Sigmoid colon (tissue), 7 donors: Measurements from ENCODE around the gene SPON1. TPM values are rescaled to one million over a fixed set of nuclear protein-coding genes. Genes with fewer than 3 reads are reported as not detected.
A peak's percentile ranks its signal among the peaks of the same experiment; 100 is the strongest.
"Not testable (repeated sequence)": the region's sequence is repeated elsewhere in the genome, so short reads cannot be mapped to it uniquely, and the experiment has no call there.

ENCODE experiments used
- DNase-seq: peaks from one replicate; pipeline ENCODE4 v3.0.0-alpha.2; 2019
- H3K27ac ChIP-seq, 4 donors: fragments of 200-600 bp; sonication (generic); one replicate each; pipeline ENCODE4 v1.5.1; 2016 to 2019; ENCODE audit warnings: mild to moderate bottlenecking in 1 of 4
- H3K27me3 ChIP-seq, 3 donors: fragments of 200-600 bp; sonication (generic); one replicate each; pipeline ENCODE4 v1.5.1; 2019; ENCODE audit warnings: mild to moderate bottlenecking in 1 of 3
- H3K36me3 ChIP-seq, 4 donors: fragments of 200-600 bp; sonication (generic); one replicate each; pipeline ENCODE4 v1.5.1; 2016 to 2019
- H3K4me1 ChIP-seq, 4 donors: fragments of 200-600 bp; sonication (generic); one replicate each; pipeline ENCODE4 v1.5.1; 2017 to 2019
- H3K4me3 ChIP-seq, 4 donors: fragments of 200-600 bp; sonication (generic); one replicate each; pipeline ENCODE4 v1.5.1; 2017 to 2019; ENCODE audit warnings: mild to moderate bottlenecking in 2 of 4, moderate library complexity in 1 of 4
- H3K9me3 ChIP-seq, 4 donors: fragments of 200-600 bp in 3 of 4; sonication (generic) in 3 of 4; one replicate each; pipeline versions ENCODE4 v1.5.1 to v1.6.1; 2013 to 2019
- CTCF ChIP-seq, 4 experiments: fragments of 450-650 bp in 3 of 4; fragments of 200-600 bp in 1 of 4; IDR thresholded peaks; one replicate each; pipeline ENCODE4 v1.5.1; 2016 to 2019; ENCODE audit warnings: antibody characterized with exemption in 4 of 4, mild to moderate bottlenecking in 3 of 4, moderate library complexity in 2 of 4
- EP300 ChIP-seq, 4 donors: sonication (generic); formaldehyde crosslinking; IDR thresholded peaks; one replicate each; pipeline ENCODE4 v1.6.1; 2017; ENCODE audit warnings: antibody characterized with exemption in 4 of 4
- POLR2A ChIP-seq, 2 donors: fragments of 450-650 bp; IDR thresholded peaks; one replicate each; pipeline ENCODE4 v1.6.1; 2016; ENCODE audit warnings: antibody characterized with exemption in 2 of 2, mild to moderate bottlenecking in 2 of 2, moderate library complexity in 2 of 2
- POLR2AphosphoS5 ChIP-seq, 4 donors: sonication (generic); formaldehyde crosslinking; IDR thresholded peaks; one replicate each; pipeline ENCODE4 v1.6.1; 2017; ENCODE audit warnings: antibody characterized with exemption in 4 of 4
- WGBS, 2 donors: extraction: QIAGEN DNeasy Blood & Tissue Kit; methylation state at CpG; one replicate each; pipeline ENCODE4 v1.1.7; 2013; 5-methylcytosine and 5-hydroxymethylcytosine counted together
- intact Hi-C: fragments of 100-400 bp; cut with DNase I; formaldehyde crosslinking; loops from one replicate; pipeline ENCODE4 v1.15.1; 2023
- polyA plus RNA-seq, 3 donors: library from polyadenylated mRNA; stranded (reverse); fragments of 200-250 nt; gene quantifications; one replicate each; pipeline ENCODE4 v1.2.3, GENCODE V29; 2013
- total RNA-seq, 4 donors: library from RNA; depleted of rRNA; stranded (reverse); fragments of >200 nt; gene quantifications; one replicate each; pipeline ENCODE4 v1.1.0, GENCODE V29; 2016
- donor health status: healthy with polysubstance abuse.
- donor health status: Bipolar disorder and iron deficiency.
- donor health status: healthy.

Gene SPON1
- total and polyA plus RNA-seq, 7 donors, result 6.6 to 36.8 (median 12.6) TPM

DNA sequence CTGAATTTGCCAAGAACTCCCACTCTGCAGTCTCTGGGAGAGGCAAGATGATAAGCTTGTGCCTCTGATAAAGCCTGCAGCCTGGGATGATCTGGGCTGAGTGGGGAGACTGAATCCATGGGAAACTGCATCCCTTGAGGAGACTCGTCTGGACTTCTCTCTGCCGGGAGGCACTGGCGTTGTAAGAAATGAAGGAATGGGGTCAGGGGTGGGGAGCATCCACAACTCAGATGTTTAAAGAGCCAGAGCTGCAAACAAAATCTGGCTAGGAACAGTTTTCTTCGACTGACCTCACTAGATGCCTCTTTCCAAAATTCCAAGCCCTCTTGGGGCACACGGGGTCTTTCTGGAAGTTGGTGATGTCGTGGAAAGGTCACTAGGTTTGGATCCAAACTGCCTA is 64.4 kb downstream of the SPON1 start:
- Histone ChIP-seq H3K27ac (peak overlapping the region in 1 of 4 donors; percentile 51), H3K9me3 (no peaks in the 10 kb centered on the region), H3K27me3 (no peaks in the 10 kb centered on the region), H3K4me1 (peaks cover 0 to 42% (median 33%) of the 10 kb centered on the region in 4 donors), H3K36me3 (no peaks in the 10 kb centered on the region), H3K4me3 (no peak overlapping the region)
- DNase-seq, result peak; percentile 69
- intact Hi-C loops, result loop anchor here (5.0 kb wide), 1 partner anchor 45 kb away; no protein-coding TSS in a partner anchor
- TF ChIP-seq POLR2AphosphoS5 (IDR thresholded peaks at IDR 0.05) (no peak), POLR2A (IDR thresholded peaks at IDR 0.05) (no peak), EP300 (IDR thresholded peaks at IDR 0.05) (no peak), CTCF (IDR thresholded peaks at IDR 0.05) (no peak)
- 67 to 75% methylated on average over 6 of the region's 6 CpGs for WGBS, 2 donors

- Histone ChIP-seq H3K9me3 (no peaks in the 10 kb centered on the region), H3K27ac (peak overlapping the region in 1 of 4 donors; percentile 51), H3K36me3 (no peaks in the 10 kb centered on the region), H3K4me3 (no peak overlapping the region), H3K27me3 (no peaks in the 10 kb centered on the region), H3K4me1 (peaks cover 0 to 42% (median 33%) of the 10 kb centered on the region in 4 donors)
- TF ChIP-seq POLR2A (IDR thresholded peaks at IDR 0.05) (no peak), POLR2AphosphoS5 (IDR thresholded peaks at IDR 0.05) (no peak)
- no peak for DNase-seq
- 89 to 96% methylated on average over 1 of the region's 1 CpG for WGBS, 2 donors
- intact Hi-C loops, result loop anchor here (5.0 kb wide), 1 partner anchor 45 kb away; no protein-coding TSS in a partner anchor
Measured at GRCh38 chr11:14027525-14027924, 65.0 kb downstream of the SPON1 start.

DNA sequence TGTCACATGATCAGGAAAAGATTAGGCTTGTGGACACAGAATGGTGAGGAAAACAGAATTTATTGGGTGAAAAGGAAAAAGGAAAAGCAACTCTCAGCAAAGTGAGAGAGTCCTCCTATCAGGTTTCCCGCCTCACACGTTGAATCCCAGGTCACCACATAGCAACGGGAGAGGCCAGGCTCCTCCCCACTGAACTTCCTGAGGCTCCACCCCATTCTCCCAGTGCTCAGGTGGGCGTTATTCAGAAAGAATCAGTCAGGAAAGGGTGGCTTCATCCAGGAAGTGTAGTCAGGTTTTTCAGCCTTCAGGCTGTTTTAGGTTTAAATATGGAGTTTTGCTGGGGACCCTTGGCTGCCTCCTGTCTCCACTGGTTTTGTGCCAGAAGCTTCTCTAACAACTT is 66.9 kb downstream of the SPON1 start:
- TF ChIP-seq POLR2A (IDR thresholded peaks at IDR 0.05), result no peak
- TF ChIP-seq CTCF (IDR thresholded peaks at IDR 0.05), result no peak
- no peak for TF ChIP-seq EP300 (IDR thresholded peaks at IDR 0.05)
- no peak for TF ChIP-seq POLR2AphosphoS5 (IDR thresholded peaks at IDR 0.05)
- no peak for DNase-seq
- Histone ChIP-seq H3K27ac (peak overlapping the region; percentile 64 to 78 (median 70)), H3K4me3 (no peak overlapping the region), H3K4me1 (peaks cover 0 to 42% (median 31%) of the 10 kb centered on the region in 4 donors), H3K9me3 (no peaks in the 10 kb centered on the region), H3K27me3 (no peaks in the 10 kb centered on the region), H3K36me3 (no peaks in the 10 kb centered on the region)
- 27 to 52% methylated on average over 4 of the region's 4 CpGs for WGBS, 2 donors
- intact Hi-C loops, result loop anchor here (5.0 kb wide), 1 partner anchor 47 kb away; no protein-coding TSS in a partner anchor

- H3K36me3 ChIP-seq, result no peaks in the 10 kb centered on the region
- no peaks in the 10 kb centered on the region for H3K9me3 ChIP-seq
- peaks cover 0 to 42% (median 31%) of the 10 kb centered on the region in 4 donors for H3K4me1 ChIP-seq
- H3K4me3 ChIP-seq, result no peak overlapping the region
- peak overlapping the region; percentile 64 to 78 (median 70) for H3K27ac ChIP-seq
- TF ChIP-seq CTCF (IDR thresholded peaks at IDR 0.05) (no peak), POLR2AphosphoS5 (IDR thresholded peaks at IDR 0.05) (peak in 3 of 4 donors; percentile 33 to 54 (median 37))
- intact Hi-C loops, result loop anchor here (5.0 kb wide), 2 partner anchors 48 to 68 kb away; partner anchors contain the start of gene SPON1
- no peaks in the 10 kb centered on the region for H3K27me3 ChIP-seq
- DNase-seq, result peak; percentile 82
- 35 to 58% methylated on average over 13 of the region's 13 CpGs for WGBS, 2 donors
Measured at GRCh38 chr11:14029971-14030920, 67.7 kb downstream of the SPON1 start.

DNA sequence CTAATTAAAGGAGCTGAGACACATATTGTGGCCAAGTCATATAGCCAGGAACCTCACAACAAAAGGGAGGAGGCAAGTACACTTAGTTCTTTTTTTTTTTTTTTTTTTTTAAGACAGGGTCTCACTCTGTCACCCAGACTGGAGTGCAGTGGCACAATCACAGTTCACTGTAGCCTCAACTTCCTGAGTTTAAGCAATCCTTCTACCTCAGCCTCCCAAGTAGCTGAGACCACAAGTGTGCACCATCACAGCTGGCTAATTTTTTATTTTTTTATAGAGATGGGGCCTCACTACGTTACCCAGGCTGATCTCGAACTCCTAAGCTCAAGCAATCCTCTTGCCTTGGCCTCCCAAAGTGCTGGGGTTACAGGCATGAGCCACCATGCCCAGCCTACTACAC is 73.0 kb downstream of the SPON1 start:
- H3K4me3 ChIP-seq, intact Hi-C loops, DNase-seq, H3K36me3 ChIP-seq, H3K27me3 ChIP-seq, H3K27ac ChIP-seq, H3K9me3 ChIP-seq, H3K4me1 ChIP-seq: not testable (repeated sequence)
- WGBS, 2 donors, result 78 to 83% methylated on average over 2 of the region's 2 CpGs
